HG02870 (cell line): Measurements from ENCODE around the gene EIF5B.
"Not testable (repeated sequence)": the region's sequence is repeated elsewhere in the genome, so short reads cannot be mapped to it uniquely, and the experiment has no call there.

ENCODE experiments used
- ATAC-seq: cut with Tn5 transposase; IDR thresholded peaks from one replicate; pipeline ENCODE4 v1.9.1; 2021; ENCODE audit warnings: mild to moderate bottlenecking, moderate library complexity; ENCODE audit not compliant: unreplicated experiment

The EIF5B gene

DNA sequence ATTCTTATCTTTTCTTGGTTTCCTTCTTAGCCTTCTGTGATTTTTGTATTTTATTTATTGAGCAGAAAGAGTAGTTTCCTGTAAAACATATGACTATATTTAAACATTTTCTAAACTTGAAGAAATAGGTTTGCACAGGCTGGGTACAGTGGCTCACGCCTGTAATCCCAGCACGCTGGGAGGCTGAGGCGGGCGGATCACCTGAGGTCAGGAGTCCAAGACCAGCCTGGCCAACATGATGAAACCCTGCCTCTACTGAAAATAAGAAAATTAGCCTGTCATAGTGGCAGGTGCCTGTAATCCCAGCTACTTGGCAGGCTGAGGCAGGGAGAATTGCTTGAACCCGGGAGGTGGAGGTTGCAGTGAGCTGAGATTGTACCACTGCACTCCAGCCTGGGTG is 31.7 kb downstream of the EIF5B start:
- not testable (repeated sequence) for ATAC-seq

DNA sequence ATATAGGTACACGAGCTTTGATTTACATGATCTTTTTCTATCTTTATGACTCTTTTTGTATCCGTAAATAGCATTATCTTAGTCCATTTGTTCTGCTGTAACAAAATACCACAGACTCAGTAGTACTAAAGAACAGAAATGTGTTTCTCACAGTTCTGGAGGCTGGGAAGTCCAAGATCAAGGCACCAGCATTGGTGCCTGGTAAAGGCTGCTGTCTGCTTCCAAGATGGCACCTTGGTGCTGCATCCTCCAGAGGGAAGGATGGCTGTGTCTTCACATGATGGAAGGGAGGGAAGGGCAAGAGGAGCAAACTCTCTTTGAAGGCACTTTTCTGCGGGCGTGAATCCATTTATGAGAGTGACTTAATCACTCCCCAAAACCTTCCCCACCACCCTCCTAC is 36.0 kb downstream of the EIF5B start:
- ATAC-seq = no peak

DNA sequence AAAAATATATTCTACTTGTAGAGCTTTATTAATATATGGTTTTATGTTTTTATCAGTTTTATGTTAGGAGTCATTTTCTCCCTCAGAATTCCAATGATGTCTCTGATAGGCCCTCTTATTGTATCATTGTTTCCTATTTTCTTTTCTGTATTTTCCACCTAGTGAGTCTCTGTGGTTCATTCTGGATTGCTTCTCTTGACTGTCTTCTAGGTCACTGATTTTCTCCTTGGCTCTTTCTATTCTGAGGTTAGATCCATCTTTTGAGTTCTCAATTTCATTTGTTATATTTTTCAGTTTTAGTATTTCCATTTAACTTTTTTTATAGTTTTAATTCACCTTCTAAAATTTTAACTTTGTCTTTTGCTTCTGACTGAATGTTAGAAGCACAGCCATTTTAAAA is 37.6 kb downstream of the EIF5B start:
- ATAC-seq = no peak

DNA sequence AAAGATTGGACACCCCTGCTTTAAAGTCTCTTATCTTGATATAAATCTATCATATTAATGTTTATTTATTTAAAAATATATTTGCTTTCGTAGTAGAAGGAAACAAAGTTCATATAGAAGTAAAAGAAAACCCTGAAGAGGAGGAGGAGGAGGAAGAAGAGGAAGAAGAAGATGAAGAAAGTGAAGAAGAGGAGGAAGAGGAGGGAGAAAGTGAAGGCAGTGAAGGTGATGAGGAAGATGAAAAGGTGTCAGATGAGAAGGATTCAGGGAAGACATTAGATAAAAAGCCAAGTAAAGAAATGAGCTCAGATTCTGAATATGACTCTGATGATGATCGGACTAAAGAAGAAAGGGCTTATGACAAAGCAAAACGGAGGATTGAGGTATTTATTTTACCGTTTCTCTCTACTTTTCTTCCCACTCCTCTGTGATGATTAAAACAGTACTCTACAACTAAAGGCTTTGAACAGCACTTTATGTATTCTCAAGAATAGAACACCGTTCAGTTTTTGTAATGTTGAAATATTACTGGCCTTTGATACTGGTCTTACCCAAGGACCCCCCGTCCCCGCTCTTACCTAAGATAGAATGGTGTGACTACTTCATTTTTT is 39.2 kb downstream of the EIF5B start:
- no peak for ATAC-seq

DNA sequence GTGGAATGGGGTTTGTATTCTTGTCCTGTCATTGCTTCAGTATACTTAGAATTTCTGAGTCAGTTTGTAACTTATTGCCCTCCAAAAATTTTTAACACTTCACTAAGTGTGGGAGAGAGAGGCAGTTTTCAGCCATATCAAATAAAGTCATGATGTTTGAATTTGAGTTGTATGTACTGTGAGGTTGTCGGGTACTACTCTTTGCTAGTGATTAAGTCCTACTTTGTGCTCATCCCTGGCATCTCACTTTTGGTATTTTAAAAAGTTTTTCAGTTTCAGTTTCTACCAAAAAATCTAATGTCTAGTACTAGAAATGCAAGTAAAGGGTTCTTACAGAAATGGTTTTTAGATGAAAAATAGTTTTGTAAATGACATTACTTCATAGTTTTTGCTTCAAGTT is 40.7 kb downstream of the EIF5B start:
- ATAC-seq = no peak

DNA sequence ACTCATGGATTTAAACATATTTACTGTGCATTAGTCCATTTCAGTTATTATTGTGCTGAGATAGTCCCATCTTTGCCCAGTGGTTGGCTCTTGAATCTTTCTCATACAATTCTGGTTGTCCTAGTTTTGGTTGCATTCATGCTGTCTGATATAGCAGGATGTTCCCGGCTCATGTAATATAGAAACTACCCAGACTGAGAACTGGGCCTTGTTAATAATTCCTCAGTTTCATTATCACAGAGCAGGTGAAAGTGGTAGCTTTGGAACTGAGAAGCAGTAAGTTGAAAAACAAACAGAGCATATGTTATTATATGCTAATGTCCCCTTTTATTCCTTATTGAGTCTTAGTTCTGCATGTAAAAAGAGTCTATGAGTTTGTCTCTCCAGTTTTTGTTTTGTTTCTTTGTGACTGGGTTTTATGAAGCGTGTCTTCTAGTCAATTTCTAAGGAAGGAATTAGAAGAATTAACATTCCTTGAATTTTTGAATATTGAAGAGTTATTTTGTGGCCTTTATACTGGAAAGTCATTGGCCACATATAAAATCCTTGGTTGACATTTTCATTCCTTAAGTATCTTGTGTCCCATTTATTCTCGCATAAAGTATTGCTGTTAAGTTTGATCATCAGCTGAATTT is 43.3 kb downstream of the EIF5B start:
- ATAC-seq = no peak

DNA sequence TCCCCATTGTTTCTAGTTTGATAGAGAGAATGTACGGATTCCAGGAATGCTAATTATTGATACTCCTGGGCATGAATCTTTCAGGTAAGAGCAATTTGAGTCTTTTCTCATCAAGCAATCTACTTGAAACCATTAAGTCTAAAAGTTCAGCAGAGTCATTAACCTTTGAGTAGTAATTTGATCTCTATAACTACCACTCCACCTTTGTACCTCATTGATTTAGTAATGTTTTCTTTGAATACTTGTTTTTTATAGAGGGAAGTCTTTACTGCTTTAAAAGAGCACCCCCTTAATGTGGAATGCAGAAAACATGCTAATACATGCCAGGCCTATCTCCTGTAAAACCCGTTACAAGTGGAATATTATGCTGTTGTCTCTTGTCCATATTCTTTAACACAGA is 45.0 kb downstream of the EIF5B start:
- ATAC-seq = no peak

DNA sequence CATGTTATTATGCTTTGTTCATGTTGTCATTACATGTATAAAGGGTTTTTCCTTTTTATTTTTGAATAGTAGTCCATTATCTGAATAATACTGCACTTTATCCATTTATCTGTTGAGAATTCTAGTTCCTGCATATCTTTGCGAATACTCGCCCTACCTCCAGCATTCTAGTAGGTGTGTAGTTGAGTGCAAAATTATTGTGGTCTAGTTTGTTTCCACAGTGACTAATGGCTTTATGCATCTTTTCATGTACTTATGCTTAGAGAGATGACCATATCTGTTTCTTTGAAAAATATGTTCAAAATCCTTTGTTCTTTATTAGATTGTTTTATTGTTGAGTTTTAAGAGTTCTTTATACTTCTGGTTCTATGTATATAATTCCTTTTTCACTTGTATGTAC is 48.8 kb downstream of the EIF5B start:
- no peak for ATAC-seq

DNA sequence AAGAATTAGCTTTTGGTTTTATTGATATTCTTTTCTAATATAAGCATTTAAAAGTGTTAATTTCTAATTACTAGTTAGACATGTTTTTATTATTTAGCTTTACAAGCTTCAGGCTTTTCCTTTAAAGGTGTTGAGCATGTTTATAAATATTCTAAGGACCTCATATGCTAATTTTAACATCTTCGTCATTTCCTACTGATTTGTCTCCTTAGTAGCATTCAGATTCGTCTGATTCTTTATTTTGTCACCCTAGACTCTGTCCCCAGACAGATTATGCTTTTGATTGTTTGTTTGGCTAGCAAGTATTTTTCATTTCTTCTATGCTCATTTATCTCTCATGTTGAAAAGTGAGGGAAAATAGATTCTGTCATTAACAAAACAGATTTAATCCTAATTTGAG is 51.7 kb downstream of the EIF5B start:
- ATAC-seq = no peak

DNA sequence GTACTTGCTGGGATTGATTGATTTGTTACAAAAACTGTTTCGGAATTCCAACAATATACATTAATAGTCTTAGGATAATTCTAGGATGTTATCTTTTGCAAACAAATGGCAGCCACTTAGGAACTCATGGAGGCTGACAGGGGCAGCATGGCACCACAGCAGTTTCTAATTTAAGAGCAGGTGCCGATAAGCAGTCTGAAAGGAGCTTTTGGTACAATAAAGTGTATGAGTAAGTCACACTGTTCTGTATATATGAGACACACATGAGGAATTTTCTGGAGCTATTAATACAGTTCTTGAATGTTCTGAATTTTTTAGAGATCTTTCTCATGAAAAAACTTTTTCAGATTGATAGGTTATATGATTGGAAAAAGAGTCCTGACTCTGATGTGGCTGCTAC is 52.2 kb downstream of the EIF5B start:
- no peak for ATAC-seq

DNA sequence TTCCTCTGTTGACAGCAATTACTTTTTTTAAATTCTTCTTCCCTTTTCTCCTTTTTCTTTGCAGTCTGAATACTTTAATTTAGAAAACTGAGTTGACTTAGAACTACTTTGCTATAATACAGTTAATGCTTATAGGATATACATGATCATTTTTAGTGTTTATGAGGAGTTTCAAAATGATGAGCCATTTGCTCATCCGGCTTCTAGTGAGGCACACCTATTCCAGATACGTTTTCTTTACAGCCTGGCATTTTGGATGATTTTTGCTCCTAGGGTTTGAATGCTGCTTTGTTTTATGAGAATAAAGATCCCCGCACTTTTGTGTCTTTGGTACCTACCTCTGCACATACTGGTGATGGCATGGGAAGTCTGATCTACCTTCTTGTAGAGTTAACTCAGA is 52.8 kb downstream of the EIF5B start:
- ATAC-seq = no peak

DNA sequence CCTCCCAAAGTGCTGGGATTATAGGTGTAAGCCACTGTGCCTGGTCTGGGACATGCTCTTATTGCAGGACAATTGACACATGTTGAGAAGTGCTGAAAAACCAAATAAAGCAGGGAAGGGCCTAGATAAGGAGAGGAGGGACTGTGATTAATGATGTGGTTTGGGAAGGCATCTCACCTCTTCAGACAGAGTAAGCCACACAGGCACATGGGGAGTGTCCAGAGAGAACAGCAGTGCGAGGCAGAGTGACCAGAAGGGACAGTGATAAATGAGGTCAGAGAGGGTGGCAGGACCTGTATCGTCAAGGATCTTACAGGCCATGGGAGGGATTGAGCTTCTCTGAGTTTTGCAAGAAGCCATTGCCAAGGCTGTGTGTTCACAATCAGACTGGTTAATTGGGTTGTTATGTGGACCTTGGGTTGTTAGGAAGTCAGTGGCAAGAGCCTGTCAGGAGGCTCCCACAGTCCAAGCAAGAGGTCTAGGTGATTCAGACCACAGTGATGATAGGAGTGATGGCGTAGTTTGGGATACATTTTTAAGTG is 58.5 kb downstream of the EIF5B start:
- no peak for ATAC-seq

DNA sequence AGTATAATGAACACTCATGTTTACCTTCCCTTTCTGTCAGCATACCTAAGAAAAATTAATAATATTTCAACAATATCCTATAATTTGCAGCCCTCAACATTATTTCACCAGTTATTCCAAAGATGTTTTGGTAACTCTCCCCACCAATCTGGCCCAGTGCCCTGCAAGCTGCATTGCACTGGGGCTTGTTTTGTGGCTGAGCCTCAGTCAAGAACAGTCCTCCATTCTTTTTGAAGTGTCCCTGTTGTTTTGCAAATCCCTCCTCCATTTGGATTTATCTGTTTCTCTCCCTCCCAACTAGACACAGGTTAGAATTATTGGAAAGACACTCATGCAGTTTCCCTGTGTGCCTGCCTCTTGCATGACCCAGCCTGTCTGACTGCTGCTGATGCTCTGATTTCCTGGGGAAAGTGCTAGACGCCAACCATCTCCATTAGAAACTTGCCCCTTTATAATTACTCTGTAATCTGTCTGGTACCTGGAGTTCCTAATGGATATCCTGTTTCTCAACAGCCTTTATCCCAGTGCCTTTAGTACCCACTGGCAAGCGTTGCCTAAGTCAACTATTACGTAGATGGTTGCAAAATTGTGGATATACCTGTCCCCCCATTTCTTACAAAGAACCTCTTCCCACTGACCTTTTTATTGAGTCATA is 60.2 kb downstream of the EIF5B start:
- no peak for ATAC-seq

DNA sequence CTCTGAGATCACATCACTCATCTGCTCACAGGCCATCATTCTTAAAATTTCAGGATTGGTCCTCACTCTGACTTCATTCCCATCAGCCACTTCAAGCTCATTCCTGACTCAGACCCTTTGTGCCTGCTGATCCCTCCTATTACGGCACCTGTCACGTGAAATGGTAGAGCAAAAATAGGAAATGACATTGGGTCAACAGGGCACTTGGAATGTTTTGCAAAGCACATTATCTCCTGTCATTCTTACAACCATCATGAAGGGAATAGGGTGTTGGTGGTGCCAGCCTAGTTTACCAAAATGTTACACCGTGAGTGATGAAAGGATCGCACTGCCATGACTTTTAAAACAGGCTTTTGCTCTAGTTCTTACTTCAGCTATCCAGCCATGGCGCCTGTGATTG is 61.1 kb downstream of the EIF5B start:
- ATAC-seq = no peak

DNA sequence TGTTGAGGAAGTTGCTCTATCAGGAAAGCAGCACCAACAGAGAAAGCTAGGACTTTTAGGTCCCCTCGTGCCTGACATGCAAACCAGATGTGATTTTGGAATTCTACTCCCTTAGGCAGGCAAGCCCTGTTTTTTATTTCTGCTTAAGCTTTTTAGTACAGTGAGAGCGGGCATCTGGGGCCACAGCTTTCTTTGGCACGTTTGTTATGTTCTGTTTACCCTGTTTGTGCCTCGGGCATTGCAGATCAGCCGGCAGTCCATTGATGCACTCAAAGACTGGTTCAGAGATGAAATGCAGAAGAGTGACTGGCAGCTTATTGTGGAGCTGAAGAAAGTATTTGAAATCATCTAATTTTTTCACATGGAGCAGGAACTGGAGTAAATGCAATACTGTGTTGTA is 61.9 kb downstream of the EIF5B start:
- no peak for ATAC-seq

DNA sequence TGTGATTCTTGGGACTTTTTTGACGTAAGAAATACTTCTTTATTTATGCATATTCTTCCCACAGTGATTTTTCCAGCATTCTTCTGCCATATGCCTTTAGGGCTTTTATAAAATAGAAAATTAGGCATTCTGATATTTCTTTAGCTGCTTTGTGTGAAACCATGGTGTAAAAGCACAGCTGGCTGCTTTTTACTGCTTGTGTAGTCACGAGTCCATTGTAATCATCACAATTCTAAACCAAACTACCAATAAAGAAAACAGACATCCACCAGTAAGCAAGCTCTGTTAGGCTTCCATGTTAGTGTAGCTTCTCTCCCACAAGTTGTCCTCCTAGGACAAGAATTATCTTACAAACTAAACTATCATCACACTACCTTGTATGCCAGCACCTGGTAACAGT is 62.6 kb downstream of the EIF5B start:
- no peak for ATAC-seq

DNA sequence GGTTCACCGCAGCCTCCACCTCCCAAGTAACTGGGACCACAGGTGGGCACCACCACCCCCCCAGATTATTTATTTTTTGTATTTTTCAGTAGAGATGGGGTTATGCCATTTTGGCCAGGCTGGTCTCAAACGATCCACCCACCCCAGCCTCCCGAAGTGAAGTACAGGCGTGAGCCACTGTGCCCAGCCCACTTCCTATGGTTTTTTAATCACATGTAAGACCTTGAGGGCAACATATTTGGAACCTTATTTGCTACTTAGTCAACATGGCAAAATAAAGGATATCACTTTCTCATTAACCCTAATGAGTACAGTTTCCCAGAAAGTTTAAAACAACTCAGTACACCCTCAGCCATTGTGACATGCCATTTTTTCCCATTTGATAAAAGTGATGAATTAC is 64.7 kb downstream of the EIF5B start:
- ATAC-seq = no peak

DNA sequence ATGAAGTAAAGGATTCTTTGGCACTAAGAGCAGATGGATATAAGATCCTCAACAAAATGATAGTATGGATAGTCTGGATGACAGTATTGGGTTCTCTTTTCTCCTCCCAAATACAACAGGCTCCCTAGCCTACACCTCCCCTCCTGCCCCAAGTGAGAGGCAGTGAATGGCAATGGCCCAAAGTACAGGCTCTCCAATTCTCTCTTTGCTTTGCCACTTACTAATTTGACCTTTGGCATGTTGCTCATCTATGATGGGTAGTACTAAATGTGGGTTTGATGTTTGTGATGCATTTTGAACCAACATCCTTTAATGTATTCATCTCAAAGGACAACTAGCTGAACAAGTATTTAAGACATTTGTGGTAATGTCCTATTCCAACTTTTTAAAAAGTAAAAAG is 65.9 kb downstream of the EIF5B start:
- ATAC-seq = no peak

DNA sequence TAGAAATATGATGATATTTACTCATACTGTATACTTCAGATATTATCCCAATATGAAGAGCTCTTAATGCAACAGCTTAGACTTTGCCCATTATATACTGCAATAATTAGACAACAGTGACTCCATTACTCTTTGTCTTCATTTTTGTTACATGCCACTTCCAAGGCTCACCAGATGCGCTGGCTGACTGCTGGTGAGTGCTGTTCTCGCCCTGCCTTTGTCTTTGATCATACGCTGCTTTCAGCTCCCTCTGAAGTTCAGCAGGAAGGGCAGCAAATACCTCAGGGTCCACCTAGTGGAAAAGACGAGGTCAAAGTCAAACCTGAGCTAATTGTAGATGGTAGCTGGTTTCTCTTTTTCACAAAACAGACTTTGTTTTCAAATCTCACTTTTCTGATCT is 66.3 kb downstream of the EIF5B start:
- ATAC-seq = no peak

DNA sequence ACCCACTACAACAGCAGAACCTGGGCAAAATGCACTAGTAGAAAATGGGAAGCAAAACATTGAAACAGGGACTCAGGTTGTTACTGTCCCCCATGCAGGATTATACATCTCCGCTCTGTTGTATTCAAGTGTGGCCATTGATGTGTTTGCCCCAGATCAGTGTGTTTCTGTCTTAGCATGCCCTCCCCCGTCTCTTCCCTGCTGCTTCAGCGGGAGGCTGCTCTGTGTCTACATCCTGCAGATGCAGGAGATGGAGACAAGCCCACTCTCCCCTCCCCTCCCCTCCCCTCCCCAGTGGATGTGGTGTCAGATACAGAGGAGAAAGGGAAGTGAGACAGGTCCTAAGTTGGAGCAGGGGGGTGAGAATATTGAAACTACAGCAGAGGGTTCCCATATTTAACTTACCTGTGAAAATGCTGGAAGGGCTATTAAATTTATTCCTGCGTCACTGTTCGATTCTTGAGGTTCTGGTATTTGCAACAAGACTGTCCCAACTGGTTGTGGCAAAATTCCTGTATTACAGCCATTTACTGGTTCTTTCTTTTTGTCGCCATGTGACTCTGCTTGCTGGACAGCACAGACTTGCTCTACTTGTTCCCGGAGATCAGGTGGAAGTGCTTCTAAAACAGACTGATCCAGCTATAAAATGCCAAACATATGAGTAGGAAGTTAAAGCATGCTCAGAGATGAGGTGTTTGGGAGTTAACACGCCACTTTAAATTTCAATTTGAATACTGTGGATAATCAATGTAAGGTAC is 67.0 kb downstream of the EIF5B start:
- no peak for ATAC-seq

DNA sequence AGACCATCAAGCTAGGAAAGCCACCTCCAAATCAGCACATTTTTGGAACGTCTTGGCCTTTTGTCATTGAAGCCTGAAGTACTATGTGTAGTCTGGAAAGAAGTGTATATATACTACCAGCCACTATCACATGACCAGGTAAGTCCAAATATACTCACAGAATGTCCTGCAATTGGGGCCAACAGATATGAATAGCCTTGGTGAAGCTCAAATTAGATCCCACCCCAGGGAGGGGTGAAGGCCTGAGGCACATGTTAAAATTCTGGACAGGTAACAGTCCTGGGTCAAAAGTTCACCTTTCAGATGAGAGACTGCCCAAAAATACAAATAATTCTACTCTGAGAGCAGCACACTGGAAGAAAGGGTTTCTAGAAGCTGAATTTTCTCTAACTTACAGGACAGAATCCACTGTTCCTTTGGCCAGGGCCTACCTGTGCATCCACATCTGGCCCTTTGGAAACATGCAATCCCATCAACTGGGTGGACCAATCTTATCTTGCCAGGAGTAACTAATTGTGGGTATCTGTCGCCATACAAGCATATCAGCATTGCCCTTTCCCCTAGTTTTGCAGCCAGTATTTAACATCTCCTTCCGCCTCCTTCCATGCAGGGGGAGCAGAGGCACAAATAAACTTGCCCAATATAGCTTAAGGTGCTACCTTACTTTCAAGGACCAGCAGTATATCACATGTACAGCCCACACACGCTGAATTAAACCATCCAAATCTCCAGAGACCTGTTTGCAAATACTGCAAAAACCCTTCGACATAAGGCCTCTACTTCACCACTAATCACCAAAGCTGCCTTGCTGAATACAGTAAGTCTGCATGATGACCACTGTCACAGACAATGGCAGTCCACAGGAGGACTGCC is 67.8 kb downstream of the EIF5B start:
- no peak for ATAC-seq
